Right renal cortex interstitium (tissue), 3 donors: ENCODE measurements around the gene NOP56. TPM values are rescaled to one million over a fixed set of nuclear protein-coding genes. Genes with fewer than 3 reads are reported as not detected.

ENCODE experiments used
- DNase-seq, 3 donors: peaks; one replicate each; pipeline ENCODE4 v3.0.0-alpha.2; 2013; ENCODE audit warnings: low read depth in 3 of 3, low spot score in 2 of 3
- polyA plus RNA-seq, 3 donors: library from polyadenylated mRNA; unstranded; fragments of 120-200 nt; gene quantifications; one replicate each; pipeline ENCODE4 v1.2.1, GENCODE V29; 2013; ENCODE audit not compliant: insufficient read length in 3 of 3

Gene NOP56
- polyA plus RNA-seq, 3 donors = 244 to 266 (median 248) TPM

DNA sequence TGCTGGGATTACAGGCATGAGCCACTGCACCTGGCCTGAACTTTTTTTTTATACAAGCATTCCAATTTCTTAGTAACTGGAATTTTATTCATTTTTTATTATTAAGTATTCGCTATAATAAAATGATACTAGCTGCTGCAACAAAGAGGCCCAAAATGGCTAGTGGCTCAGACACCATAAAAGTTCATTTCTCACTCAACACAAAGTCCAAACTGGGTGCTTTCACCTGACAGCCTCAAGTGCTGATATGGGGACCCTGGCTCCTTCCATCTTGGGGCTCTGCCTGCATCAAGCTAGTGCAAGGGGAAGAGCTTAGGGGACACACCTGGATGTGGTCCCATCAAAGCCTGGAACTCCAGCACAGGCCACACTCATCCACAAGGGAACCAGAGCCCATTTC is 12.2 kb upstream of the NOP56 start:
- no peak for DNase-seq

- DNase-seq = no peak
Measured at GRCh38 chr20:2640899-2641298, 11.5 kb upstream of the NOP56 start.

- no peak for DNase-seq
Measured at GRCh38 chr20:2643708-2644107, 8.7 kb upstream of the NOP56 start.

GRCh38 chr20:2652724-2653555 is 508 bp downstream of the NOP56 start:
- peak in 2 of 3 donors; percentile 23 for DNase-seq

DNA sequence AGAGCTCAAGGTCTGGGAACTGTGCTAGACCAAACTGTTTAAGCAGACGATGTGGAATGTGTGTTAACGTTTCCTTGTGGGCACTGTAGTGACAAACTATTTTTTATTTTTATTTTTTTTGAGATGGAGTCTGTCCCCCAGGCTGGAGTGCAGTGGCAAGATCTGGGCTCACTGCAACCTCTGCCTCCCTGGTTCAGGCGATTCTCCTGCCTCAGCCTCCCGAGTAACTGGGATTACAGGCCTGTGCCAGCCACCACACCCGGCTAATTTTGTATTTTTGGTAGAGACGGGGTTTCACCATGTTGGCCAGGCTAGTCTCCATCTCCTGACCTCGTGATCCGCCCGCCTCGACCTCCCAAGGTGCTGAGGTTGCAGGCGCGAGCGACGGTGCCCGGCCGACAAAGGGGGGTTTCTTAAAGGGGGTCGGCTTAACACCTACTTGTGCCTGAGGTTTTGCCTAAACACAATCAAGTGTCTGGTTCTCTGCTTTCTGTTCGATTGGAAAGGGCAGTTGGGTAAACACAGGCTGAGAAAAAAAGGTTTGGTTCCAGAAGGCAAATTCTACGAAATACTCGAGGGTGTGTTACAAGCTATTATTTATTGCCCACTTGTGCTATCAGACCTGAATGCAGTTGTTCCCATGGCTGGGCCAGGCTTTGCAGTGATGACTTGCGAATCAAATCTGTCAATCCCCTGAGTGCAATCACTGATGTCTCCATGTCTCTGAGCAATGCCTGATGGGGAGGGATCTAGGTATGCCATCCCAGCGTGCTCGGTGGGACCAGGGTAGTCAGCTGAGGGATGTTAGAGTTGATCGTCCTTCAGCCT is 1.3 kb downstream of the NOP56 start:
- DNase-seq = no peak

GRCh38 chr20:2654384-2654822 is 2.0 kb downstream of the NOP56 start:
- DNase-seq = no peak

DNA sequence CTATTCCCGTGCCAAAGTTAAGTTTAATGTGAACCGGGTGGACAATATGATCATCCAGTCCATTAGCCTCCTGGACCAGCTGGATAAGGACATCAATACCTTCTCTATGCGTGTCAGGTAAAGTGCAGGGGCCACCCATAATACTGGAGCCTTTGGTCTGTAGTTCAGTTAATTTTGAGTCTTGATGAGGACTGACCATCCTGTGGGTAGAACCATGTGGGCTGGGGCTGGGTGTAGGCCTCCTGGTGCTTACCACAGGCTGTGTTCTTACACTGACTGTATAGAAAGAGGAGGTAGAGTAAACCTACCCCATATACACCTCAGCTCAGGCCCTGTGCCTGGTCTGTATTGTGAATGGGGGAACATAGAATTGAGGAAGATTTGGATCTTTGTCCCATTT is 2.4 kb downstream of the NOP56 start:
- no peak for DNase-seq

DNA sequence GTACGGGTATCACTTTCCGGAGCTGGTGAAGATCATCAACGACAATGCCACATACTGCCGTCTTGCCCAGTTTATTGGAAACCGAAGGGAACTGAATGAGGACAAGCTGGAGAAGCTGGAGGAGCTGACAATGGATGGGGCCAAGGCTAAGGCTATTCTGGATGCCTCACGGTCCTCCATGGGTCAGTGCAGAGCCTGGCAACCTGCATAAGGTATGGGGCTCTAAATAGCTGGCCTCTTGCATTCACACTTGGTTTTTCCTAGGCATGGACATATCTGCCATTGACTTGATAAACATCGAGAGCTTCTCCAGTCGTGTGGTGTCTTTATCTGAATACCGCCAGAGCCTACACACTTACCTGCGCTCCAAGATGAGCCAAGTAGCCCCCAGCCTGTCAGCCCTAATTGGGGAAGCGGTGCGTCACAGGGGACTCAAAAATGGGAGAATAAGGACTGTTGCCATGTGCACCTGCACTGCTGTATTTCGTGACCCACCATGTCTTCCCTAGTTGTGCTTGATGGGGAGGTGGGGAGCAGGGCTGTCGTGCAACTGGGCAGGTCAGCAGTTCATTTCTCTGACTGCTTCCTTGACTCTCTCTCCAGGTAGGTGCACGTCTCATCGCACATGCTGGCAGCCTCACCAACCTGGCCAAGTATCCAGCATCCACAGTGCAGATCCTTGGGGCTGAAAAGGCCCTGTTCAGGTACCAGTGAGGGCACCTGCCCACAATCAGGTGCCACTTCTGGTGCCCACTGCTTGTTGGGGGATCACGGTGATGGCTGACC is 3.1 kb downstream of the NOP56 start:
- no peak for DNase-seq

- DNase-seq = no peak
Measured at GRCh38 chr20:2656471-2657117, 4.2 kb downstream of the NOP56 start.

DNA sequence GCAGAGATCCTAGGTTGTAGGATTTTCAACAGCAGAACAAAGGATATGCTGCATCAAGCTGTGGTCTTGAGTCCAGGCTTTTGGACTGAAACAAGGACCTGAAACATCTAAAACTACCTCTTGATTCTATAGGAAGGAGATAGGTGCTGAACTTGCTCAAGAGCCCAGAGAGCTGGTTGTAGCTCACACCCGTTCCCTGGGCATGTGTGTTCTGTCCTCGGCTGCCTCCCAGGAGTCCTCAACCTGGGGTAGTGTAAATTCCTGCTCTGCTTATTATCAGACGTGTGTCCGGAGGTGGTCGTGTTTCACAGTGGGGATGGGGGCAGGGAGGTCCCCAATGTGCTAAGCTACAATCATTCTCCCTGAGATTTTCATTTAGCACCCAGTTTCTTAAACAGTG is 4.8 kb downstream of the NOP56 start:
- no peak for DNase-seq

DNA sequence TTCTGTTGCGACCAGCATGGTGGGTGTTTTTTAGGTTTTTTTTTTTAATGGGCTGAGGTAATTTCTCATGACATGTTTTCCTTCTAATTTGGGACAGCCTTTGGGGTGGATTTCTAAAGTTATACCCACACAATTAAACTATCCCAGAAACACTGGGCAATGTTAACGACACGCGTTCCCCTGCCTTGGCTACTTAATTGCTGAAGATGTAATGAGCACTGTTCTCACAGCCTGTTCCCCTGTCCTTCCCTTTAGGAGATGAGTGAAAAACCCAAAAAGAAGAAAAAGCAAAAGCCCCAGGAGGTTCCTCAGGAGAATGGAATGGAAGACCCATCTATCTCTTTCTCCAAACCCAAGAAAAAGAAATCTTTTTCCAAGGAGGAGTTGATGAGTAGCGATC is 5.2 kb downstream of the NOP56 start:
- no peak for DNase-seq

GRCh38 chr20:2658414-2659354 is 6.3 kb downstream of the NOP56 start:
- no peak for DNase-seq

DNA sequence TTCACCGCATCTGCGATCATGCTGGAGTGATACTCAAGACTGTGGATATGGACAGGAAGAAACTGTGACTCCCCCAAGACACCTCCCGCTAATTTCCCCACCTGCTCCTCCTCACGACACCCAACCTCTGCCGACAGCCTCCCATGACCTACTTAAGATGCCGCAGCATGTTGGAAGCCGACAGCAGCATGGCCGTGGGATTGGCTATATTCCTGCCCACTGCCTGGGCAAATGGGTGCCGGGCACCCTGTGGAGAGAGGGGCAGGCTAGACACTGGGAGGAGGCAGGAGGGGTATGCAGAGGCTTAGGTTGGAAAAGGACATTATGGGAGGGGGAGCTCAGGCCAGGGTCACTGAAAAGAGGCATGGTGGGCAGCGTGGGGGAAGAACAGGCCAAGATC is 7.1 kb downstream of the NOP56 start:
- DNase-seq = no peak

DNA sequence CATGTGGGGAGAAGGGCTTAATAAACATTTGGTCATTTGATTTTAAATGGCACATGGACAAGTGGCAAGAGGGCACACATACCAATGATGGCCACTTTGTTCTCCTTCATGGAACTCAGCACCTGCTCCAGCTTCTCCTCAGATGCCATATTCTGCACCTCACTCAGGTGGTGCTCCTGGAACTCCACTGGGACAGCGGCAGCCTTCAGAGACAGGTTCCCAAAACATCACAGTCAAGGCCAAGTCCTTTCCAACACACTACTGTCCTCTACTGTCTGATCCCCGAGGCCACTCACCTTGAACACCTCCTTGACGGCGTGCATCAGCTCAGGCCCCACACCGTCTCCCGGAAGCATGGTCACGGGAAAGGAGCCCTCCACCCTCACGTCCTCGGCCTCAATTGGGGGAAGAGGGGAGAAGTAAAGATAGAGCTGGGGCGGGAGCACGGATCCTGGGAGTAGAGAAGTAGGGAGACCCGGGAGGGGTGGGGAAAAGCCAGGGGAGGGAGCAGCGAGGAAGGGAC is 11.0 kb downstream of the NOP56 start:
- DNase-seq = no peak

DNA sequence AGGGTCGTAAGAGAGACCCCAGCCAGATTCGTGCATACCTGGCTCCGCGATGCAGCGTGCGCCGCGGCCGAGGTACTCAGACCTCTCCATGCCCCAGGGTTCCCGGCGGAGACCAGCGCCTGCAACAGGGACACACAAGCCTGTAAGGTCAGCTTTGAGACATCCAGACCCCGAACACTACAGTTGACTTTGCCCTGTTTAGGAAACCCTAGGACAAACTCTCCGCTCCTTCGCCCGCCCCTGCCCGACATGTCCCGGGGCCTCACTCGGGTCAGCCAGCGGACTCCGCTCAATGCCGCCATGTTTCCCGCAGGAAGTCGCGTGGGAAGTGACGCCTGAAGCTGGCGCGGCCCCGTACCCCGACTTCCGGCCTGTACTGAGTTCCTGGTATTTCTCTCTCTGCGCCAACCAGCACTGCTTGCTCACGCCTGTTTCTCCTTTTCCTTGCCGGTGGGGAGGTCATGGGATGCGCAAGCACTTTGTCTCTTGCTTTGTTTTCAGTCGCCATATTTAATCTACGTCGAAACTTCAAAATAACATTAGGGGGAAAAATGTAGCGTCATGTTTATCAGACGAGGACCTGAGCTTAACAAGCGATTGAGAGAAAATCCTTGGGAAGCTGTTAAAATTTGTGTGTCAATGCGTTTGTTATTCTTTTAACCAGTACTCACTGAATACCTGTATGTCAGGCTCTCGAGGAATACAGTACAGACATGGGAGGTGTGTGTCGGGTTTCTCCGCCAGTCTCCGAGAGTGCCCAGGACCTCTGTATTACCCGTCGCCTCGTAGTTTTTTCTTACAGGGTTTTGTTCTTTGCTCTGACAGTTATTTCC is 11.7 kb downstream of the NOP56 start, which contains the start of gene IDH3B:
IDH3B (minus strand) TSS at position 330 of the 833 bp plus-strand sequence; CDS start at position 302, 28 bp downstream.
- peak; percentile 76 to 86 (median 78) for DNase-seq

DNA sequence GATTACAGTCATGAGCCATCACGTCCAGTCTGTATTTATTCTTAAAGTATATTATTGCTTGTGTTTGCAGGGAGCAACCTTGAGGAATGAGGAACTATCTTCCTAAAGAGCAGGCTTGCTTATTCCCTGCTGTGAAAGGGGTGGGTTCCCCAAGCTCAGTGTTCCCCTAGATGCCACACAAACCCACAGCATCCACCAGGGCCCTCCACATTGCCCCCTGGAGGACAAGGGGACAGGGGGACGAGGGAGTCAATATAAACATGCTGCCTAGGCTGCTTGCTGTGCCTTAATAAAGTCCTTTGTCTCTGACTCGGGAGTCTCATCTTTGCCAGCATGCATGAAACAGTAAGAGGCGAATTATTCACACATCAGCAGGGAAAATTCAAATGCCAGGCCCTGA is 19.5 kb downstream of the NOP56 start:
- no peak for DNase-seq

- no peak for DNase-seq
Measured at GRCh38 chr20:2672446-2672845, 20.0 kb downstream of the NOP56 start.

DNA sequence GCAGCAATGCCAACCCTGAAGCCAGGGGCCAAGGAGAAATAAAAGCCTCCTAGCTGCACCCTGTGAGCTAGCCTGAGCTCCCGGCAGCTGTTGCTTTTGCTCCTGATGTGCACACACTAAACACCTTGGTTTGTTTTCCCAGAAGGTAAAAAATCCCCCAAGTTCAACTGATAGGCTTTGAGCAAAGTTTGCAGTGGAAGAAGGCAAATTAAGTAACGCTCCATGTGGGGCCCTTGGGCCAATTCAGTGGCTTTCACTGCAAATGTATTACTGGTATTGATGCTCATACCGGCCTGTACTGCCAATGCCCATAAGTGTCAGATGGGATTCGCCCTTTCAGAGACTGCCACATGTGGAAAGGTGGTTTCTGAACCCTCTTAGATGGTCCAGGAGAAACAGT is 21.0 kb downstream of the NOP56 start:
- DNase-seq = no peak
